Measurements from ENCODE around the gene USP21. TPM values are rescaled to one million over a fixed set of nuclear protein-coding genes. Genes with fewer than 3 reads are reported as not detected.

USP21 gene
- total RNA-seq, 1 donor from 2014 or later: 11.5 TPM

- peak; percentile 97 for DNase-seq (ENCODE audit: low read depth)
Measured at GRCh38 chr1:161132410-161133219, 26.7 kb upstream of the USP21 start, which contains the start of gene DEDD. Gene DEDD, minus strand, starts transcription at chr1:161132667. Its CDS starts 8,205 bp downstream, at chr1:161124462.

- DNase-seq (ENCODE audit: low read depth): no peak
Measured at GRCh38 chr1:161133220-161133740, 26.0 kb upstream of the USP21 start.

- DNase-seq (ENCODE audit: low read depth): peak; percentile 35
Measured at GRCh38 chr1:161137881-161138280, 21.4 kb upstream of the USP21 start.

GRCh38 chr1:161138431-161138830, 20.9 kb upstream of the USP21 start:
- no peak for DNase-seq (ENCODE audit: low read depth)

GRCh38 chr1:161139766-161140165, 19.5 kb upstream of the USP21 start:
- peak; percentile 57 for DNase-seq (ENCODE audit: low read depth)

GRCh38 chr1:161140755-161141400, 18.4 kb upstream of the USP21 start:
- DNase-seq (ENCODE audit: low read depth): no peak

GRCh38 chr1:161145832-161146231, 13.5 kb upstream of the USP21 start:
- no peak for DNase-seq (ENCODE audit: low read depth)

- no peak for DNase-seq (ENCODE audit: low read depth)
Measured at GRCh38 chr1:161153176-161153575, 6.1 kb upstream of the USP21 start.

GRCh38 chr1:161153682-161154337, 5.5 kb upstream of the USP21 start, which contains the start of gene UFC1:
Gene UFC1, plus strand, starts transcription at chr1:161153978. Its CDS starts 20 bp downstream, at chr1:161153998.
- peak; percentile 91 for DNase-seq (ENCODE audit: low read depth)

- no peak for DNase-seq (ENCODE audit: low read depth)
Measured at GRCh38 chr1:161157867-161158266, 1.4 kb upstream of the USP21 start.

GRCh38 chr1:161158316-161159010, 837 bp upstream of the USP21 start:
- DNase-seq (ENCODE audit: low read depth): no peak

GRCh38 chr1:161159913-161160243, 578 bp downstream of the USP21 start:
- DNase-seq (ENCODE audit: low read depth): no peak

- DNase-seq (ENCODE audit: low read depth): no peak
Measured at GRCh38 chr1:161160671-161161145, 1.4 kb downstream of the USP21 start.

- no peak for DNase-seq (ENCODE audit: low read depth)
Measured at GRCh38 chr1:161161652-161162051, 2.4 kb downstream of the USP21 start.

- DNase-seq (ENCODE audit: low read depth): no peak
Measured at GRCh38 chr1:161162052-161162451, 2.8 kb downstream of the USP21 start.

- DNase-seq (ENCODE audit: low read depth): no peak
Measured at GRCh38 chr1:161162806-161163205, 3.5 kb downstream of the USP21 start.

- DNase-seq (ENCODE audit: low read depth): no peak
Measured at GRCh38 chr1:161163793-161164192, 4.5 kb downstream of the USP21 start.

- DNase-seq (ENCODE audit: low read depth): no peak
Measured at GRCh38 chr1:161164901-161165610, 5.8 kb downstream of the USP21 start.

- DNase-seq (ENCODE audit: low read depth): peak; percentile 99
Measured at GRCh38 chr1:161165742-161166668, 6.7 kb downstream of the USP21 start, which contains the start of gene PPOX. Gene PPOX, plus strand, starts transcription at chr1:161166426. Its CDS starts 422 bp downstream, at chr1:161166848.
